ENCODE results near the gene OR2AG2. TPM values are rescaled to one million over a fixed set of nuclear protein-coding genes. Genes with fewer than 3 reads are reported as not detected.

OR2AG2 gene
- total RNA-seq, 3 donors from 2014 or later (not counting 1 experiment from before 2014, with no cell fraction given) = not detected

GRCh38 chr11:6724013-6724412 lies 47.8 kb downstream of the OR2AG2 start:
- H3K9me3 ChIP-seq (ENCODE audit: control insufficient read depth, insufficient read depth, low read length) = no peaks in the 10 kb centered on the region
- H3K4me3 ChIP-seq (ENCODE audit: low read length) = no peak overlapping the region
- peak overlapping the region; percentile 86 to 89 for H3K27ac Mint-ChIP-seq
- no peak overlapping the region for H3K4me3 Mint-ChIP-seq
- H3K36me3 ChIP-seq (ENCODE audit: control insufficient read depth, insufficient read depth, low read length) = peaks cover 31% of the 10 kb centered on the region
- 100% methylated on average over 1 of the region's 1 CpG for WGBS (ENCODE audit: insufficient coverage)
- no peak overlapping the region for H3K27ac ChIP-seq (ENCODE audit: low read length)
- H3K4me1 Mint-ChIP-seq = peaks cover 98 to 100% of the 10 kb centered on the region in 2 donors
- ATAC-seq = no peak
- no peak for DNase-seq
- peaks cover 17% of the 10 kb centered on the region for H3K36me3 Mint-ChIP-seq
- H3K4me1 ChIP-seq (ENCODE audit: control insufficient read depth, insufficient read depth, low read length) = peaks cover 28% of the 10 kb centered on the region
- H3K27me3 Mint-ChIP-seq (ENCODE audit: low read depth in 2 of 2) = no peaks in the 10 kb centered on the region
- TF ChIP-seq CTCF (IDR thresholded peaks at IDR 0.05) = no peak
- H3K9me3 Mint-ChIP-seq = no peaks in the 10 kb centered on the region
- no peaks in the 10 kb centered on the region for H3K27me3 ChIP-seq (ENCODE audit: control insufficient read depth, insufficient read depth, low read length)
- intact Hi-C loops (cut with micrococcal nuclease) = no loop called here

- peak; percentile 60 to 63 (median 61) for ATAC-seq
- H3K27me3 ChIP-seq (ENCODE audit: control insufficient read depth, insufficient read depth, low read length) = no peaks in the 10 kb centered on the region
- H3K27ac Mint-ChIP-seq = peak overlapping the region; percentile 86 to 89
- H3K36me3 ChIP-seq (ENCODE audit: control insufficient read depth, insufficient read depth, low read length) = peaks cover 40% of the 10 kb centered on the region
- intact Hi-C loops (cut with micrococcal nuclease) = no loop called here
- no peak for TF ChIP-seq CTCF (IDR thresholded peaks at IDR 0.05)
- H3K27ac ChIP-seq (ENCODE audit: low read length) = peak overlapping the region; percentile 37
- H3K36me3 Mint-ChIP-seq = peaks cover 20% of the 10 kb centered on the region
- H3K9me3 ChIP-seq (ENCODE audit: control insufficient read depth, insufficient read depth, low read length) = no peaks in the 10 kb centered on the region
- H3K4me1 Mint-ChIP-seq = peaks cover 93 to 98% of the 10 kb centered on the region in 2 donors
- 75% methylated on average over 1 of the region's 1 CpG for WGBS (ENCODE audit: insufficient coverage)
- H3K4me3 ChIP-seq (ENCODE audit: low read length) = no peak overlapping the region
- peak overlapping the region; percentile 65 for H3K4me3 Mint-ChIP-seq
- no peak for DNase-seq
- no peaks in the 10 kb centered on the region for H3K9me3 Mint-ChIP-seq
- H3K4me1 ChIP-seq (ENCODE audit: control insufficient read depth, insufficient read depth, low read length) = peaks cover 35% of the 10 kb centered on the region
- no peaks in the 10 kb centered on the region for H3K27me3 Mint-ChIP-seq (ENCODE audit: low read depth in 2 of 2)
These were observed 50.4 kb downstream of the OR2AG2 start for GRCh38 chr11:6721343-6721742.

- intact Hi-C loops (cut with micrococcal nuclease) = no loop called here
- Mint-ChIP-seq H3K27me3 (ENCODE audit: low read depth in 2 of 2) (no peaks in the 10 kb centered on the region), H3K27ac (peak overlapping the region; percentile 86 to 89), H3K4me3 (no peak overlapping the region), H3K9me3 (no peaks in the 10 kb centered on the region), H3K36me3 (peaks cover 20% of the 10 kb centered on the region), H3K4me1 (peaks cover 86 to 98% of the 10 kb centered on the region in 2 donors)
- H3K9me3 ChIP-seq (ENCODE audit: control insufficient read depth, insufficient read depth, low read length) = no peaks in the 10 kb centered on the region
- ATAC-seq (no peak), DNase-seq (no peak)
- no peaks in the 10 kb centered on the region for H3K27me3 ChIP-seq (ENCODE audit: control insufficient read depth, insufficient read depth, low read length)
- no CpG with 5 or more reads among the region's 1 CpG for WGBS (ENCODE audit: insufficient coverage)
- H3K36me3 ChIP-seq (ENCODE audit: control insufficient read depth, insufficient read depth, low read length) = peaks cover 38% of the 10 kb centered on the region
- H3K27ac ChIP-seq (ENCODE audit: low read length) = no peak overlapping the region
- TF ChIP-seq CTCF (IDR thresholded peaks at IDR 0.05) = no peak
- peaks cover 31% of the 10 kb centered on the region for H3K4me1 ChIP-seq (ENCODE audit: control insufficient read depth, insufficient read depth, low read length)
- no peak overlapping the region for H3K4me3 ChIP-seq (ENCODE audit: low read length)
These were observed 52.2 kb downstream of the OR2AG2 start for GRCh38 chr11:6719576-6719975.

GRCh38 chr11:6717426-6717825 lies 54.4 kb downstream of the OR2AG2 start:
- Histone ChIP-seq H3K27me3 (ENCODE audit: control insufficient read depth, insufficient read depth, low read length) (no peaks in the 10 kb centered on the region), H3K4me1 (ENCODE audit: control insufficient read depth, insufficient read depth, low read length) (peaks cover 25% of the 10 kb centered on the region), H3K36me3 (ENCODE audit: control insufficient read depth, insufficient read depth, low read length) (peaks cover 36% of the 10 kb centered on the region), H3K4me3 (ENCODE audit: low read length) (no peak overlapping the region), H3K27ac (ENCODE audit: low read length) (no peak overlapping the region), H3K9me3 (ENCODE audit: control insufficient read depth, insufficient read depth, low read length) (no peaks in the 10 kb centered on the region)
- Mint-ChIP-seq H3K36me3 (peaks cover 20% of the 10 kb centered on the region), H3K4me3 (no peak overlapping the region), H3K9me3 (no peaks in the 10 kb centered on the region), H3K27me3 (ENCODE audit: low read depth in 2 of 2) (no peaks in the 10 kb centered on the region), H3K27ac (peak overlapping the region; percentile 86 to 89), H3K4me1 (peaks cover 68 to 82% of the 10 kb centered on the region in 2 donors)
- ATAC-seq = no peak
- no peak for TF ChIP-seq CTCF (IDR thresholded peaks at IDR 0.05)
- 95% methylated on average over 3 of the region's 3 CpGs for WGBS (ENCODE audit: insufficient coverage)
- no peak for DNase-seq
- intact Hi-C loops (cut with micrococcal nuclease) = no loop called here
